ENCODE results near the gene TAS2R14. TPM values are rescaled to one million over a fixed set of nuclear protein-coding genes. Genes with fewer than 3 reads are reported as not detected.

Gene TAS2R14
- total RNA-seq, 1 experiment from 2014 or later = 1.3 TPM

DNA sequence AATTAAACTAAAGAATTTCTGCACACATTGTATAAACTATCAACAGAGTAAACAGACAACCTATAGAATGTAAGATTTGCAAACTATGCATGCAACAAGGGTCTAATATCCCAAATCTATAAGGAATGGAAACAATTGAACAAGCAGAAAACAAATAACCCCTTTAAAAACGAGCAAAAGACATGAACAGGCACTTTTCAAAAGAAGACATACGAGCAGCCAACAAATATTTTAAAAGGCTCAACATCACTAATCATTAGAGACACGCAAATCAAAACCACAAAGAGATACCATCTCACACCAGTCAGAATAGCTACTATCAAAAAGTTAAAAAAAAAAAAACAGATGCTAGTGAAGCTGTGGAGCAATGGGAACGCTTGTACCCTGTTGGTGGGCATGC is 34.4 kb downstream of the TAS2R14 start (continued):
- TF ChIP-seq, protein P1, sequence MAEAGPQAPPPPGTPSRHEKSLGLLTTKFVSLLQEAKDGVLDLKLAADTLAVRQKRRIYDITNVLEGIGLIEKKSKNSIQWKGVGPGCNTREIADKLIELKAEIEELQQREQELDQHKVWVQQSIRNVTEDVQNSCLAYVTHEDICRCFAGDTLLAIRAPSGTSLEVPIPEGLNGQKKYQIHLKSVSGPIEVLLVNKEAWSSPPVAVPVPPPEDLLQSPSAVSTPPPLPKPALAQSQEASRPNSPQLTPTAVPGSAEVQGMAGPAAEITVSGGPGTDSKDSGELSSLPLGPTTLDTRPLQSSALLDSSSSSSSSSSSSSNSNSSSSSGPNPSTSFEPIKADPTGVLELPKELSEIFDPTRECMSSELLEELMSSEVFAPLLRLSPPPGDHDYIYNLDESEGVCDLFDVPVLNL (CRISPR knock-in tag; IDR thresholded peaks at IDR 0.05; ENCODE audit: borderline replicate concordance, low read depth) = no peak
- TF ChIP-seq, protein P2, sequence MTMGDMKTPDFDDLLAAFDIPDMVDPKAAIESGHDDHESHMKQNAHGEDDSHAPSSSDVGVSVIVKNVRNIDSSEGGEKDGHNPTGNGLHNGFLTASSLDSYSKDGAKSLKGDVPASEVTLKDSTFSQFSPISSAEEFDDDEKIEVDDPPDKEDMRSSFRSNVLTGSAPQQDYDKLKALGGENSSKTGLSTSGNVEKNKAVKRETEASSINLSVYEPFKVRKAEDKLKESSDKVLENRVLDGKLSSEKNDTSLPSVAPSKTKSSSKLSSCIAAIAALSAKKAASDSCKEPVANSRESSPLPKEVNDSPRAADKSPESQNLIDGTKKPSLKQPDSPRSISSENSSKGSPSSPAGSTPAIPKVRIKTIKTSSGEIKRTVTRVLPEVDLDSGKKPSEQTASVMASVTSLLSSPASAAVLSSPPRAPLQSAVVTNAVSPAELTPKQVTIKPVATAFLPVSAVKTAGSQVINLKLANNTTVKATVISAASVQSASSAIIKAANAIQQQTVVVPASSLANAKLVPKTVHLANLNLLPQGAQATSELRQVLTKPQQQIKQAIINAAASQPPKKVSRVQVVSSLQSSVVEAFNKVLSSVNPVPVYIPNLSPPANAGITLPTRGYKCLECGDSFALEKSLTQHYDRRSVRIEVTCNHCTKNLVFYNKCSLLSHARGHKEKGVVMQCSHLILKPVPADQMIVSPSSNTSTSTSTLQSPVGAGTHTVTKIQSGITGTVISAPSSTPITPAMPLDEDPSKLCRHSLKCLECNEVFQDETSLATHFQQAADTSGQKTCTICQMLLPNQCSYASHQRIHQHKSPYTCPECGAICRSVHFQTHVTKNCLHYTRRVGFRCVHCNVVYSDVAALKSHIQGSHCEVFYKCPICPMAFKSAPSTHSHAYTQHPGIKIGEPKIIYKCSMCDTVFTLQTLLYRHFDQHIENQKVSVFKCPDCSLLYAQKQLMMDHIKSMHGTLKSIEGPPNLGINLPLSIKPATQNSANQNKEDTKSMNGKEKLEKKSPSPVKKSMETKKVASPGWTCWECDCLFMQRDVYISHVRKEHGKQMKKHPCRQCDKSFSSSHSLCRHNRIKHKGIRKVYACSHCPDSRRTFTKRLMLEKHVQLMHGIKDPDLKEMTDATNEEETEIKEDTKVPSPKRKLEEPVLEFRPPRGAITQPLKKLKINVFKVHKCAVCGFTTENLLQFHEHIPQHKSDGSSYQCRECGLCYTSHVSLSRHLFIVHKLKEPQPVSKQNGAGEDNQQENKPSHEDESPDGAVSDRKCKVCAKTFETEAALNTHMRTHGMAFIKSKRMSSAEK (CRISPR knock-in tag; IDR thresholded peaks at IDR 0.05; ENCODE audit: borderline replicate concordance) = no peak
- TF ChIP-seq ZNF232 (CRISPR knock-in tag; IDR thresholded peaks at IDR 0.05) = no peak
- no peak for TF ChIP-seq NFYB (CRISPR knock-in tag; conservative IDR thresholded peaks at IDR 0.05; ENCODE audit: low read depth)
- TF ChIP-seq TCF7 (CRISPR knock-in tag; IDR thresholded peaks at IDR 0.05; ENCODE audit: low read depth) = no peak
- TF ChIP-seq ZNF396 (CRISPR knock-in tag; IDR thresholded peaks at IDR 0.05; ENCODE audit: borderline replicate concordance) = no peak
- TF ChIP-seq ESRRA (CRISPR knock-in tag; IDR thresholded peaks at IDR 0.05; ENCODE audit: borderline replicate concordance) = no peak
- TF ChIP-seq, protein P3, sequence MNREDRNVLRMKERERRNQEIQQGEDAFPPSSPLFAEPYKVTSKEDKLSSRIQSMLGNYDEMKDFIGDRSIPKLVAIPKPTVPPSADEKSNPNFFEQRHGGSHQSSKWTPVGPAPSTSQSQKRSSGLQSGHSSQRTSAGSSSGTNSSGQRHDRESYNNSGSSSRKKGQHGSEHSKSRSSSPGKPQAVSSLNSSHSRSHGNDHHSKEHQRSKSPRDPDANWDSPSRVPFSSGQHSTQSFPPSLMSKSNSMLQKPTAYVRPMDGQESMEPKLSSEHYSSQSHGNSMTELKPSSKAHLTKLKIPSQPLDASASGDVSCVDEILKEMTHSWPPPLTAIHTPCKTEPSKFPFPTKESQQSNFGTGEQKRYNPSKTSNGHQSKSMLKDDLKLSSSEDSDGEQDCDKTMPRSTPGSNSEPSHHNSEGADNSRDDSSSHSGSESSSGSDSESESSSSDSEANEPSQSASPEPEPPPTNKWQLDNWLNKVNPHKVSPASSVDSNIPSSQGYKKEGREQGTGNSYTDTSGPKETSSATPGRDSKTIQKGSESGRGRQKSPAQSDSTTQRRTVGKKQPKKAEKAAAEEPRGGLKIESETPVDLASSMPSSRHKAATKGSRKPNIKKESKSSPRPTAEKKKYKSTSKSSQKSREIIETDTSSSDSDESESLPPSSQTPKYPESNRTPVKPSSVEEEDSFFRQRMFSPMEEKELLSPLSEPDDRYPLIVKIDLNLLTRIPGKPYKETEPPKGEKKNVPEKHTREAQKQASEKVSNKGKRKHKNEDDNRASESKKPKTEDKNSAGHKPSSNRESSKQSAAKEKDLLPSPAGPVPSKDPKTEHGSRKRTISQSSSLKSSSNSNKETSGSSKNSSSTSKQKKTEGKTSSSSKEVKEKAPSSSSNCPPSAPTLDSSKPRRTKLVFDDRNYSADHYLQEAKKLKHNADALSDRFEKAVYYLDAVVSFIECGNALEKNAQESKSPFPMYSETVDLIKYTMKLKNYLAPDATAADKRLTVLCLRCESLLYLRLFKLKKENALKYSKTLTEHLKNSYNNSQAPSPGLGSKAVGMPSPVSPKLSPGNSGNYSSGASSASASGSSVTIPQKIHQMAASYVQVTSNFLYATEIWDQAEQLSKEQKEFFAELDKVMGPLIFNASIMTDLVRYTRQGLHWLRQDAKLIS (CRISPR knock-in tag; IDR thresholded peaks at IDR 0.05; ENCODE audit: borderline replicate concordance) = no peak

GRCh38 chr12:10901427-10901826 is 37.6 kb downstream of the TAS2R14 start:
- ATAC-seq (no peak; the same call in 1 of the 2 replicates), DNase-seq (ENCODE audit: low spot score) (no peak)
- ChIA-PET POLR2A (no interaction called here), CTCF (interaction anchor here (0.5 to 0.6 kb wide), 2 partner anchors 77 to 169 kb away, joined by 3 to 4 read pairs; no protein-coding TSS in a partner anchor)
- no peak overlapping the region for H3K27ac Mint-ChIP-seq
- H3K36me3 Mint-ChIP-seq = peaks cover 27% of the 10 kb centered on the region
- peaks cover 39% of the 10 kb centered on the region for H3K9me3 Mint-ChIP-seq
- no peaks in the 10 kb centered on the region for H3K4me1 Mint-ChIP-seq
- no peaks in the 10 kb centered on the region for H3K27me3 Mint-ChIP-seq (ENCODE audit: low read depth)
- H3K4me3 Mint-ChIP-seq = no peak overlapping the region
- TF ChIP-seq JAZF1 (CRISPR knock-in tag; IDR thresholded peaks at IDR 0.05) (no peak), SP1 (CRISPR knock-in tag; conservative IDR thresholded peaks at IDR 0.05) (no peak), ZNF512 (CRISPR knock-in tag; IDR thresholded peaks at IDR 0.05; ENCODE audit: borderline replicate concordance) (no peak), ZNF138 (CRISPR knock-in tag; conservative IDR thresholded peaks at IDR 0.05) (no peak), ZNF671 (CRISPR knock-in tag; IDR thresholded peaks at IDR 0.05) (no peak), FOXK1 (CRISPR knock-in tag; IDR thresholded peaks at IDR 0.05) (no peak), FOXJ3 (CRISPR knock-in tag; IDR thresholded peaks at IDR 0.05; ENCODE audit: borderline replicate concordance) (no peak), EMX1 (CRISPR knock-in tag; IDR thresholded peaks at IDR 0.05) (no peak), ETV6 (CRISPR knock-in tag; IDR thresholded peaks at IDR 0.05) (no peak), GTF2I (CRISPR knock-in tag; conservative IDR thresholded peaks at IDR 0.05) (no peak), MXD4 (CRISPR knock-in tag; IDR thresholded peaks at IDR 0.05; ENCODE audit: borderline replicate concordance) (no peak), JUN (CRISPR knock-in tag; IDR thresholded peaks at IDR 0.05) (no peak), FOXP1 (CRISPR knock-in tag; IDR thresholded peaks at IDR 0.05; ENCODE audit: borderline replicate concordance) (no peak), ELF4 (CRISPR knock-in tag; IDR thresholded peaks at IDR 0.05; ENCODE audit: low read depth) (no peak)
- TF ChIP-seq, protein P1 (CRISPR knock-in tag; IDR thresholded peaks at IDR 0.05; ENCODE audit: borderline replicate concordance, low read depth) = no peak
- TF ChIP-seq, protein P4, sequence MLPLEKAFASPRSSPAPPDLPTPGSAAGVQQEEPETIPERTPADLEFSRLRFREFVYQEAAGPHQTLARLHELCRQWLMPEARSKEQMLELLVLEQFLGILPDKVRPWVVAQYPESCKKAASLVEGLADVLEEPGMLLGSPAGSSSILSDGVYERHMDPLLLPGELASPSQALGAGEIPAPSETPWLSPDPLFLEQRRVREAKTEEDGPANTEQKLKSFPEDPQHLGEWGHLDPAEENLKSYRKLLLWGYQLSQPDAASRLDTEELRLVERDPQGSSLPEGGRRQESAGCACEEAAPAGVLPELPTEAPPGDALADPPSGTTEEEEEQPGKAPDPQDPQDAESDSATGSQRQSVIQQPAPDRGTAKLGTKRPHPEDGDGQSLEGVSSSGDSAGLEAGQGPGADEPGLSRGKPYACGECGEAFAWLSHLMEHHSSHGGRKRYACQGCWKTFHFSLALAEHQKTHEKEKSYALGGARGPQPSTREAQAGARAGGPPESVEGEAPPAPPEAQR (CRISPR knock-in tag; IDR thresholded peaks at IDR 0.05) = no peak

Data from WTC11 (cell line).